GM19193 (cell line): ENCODE measurements around the gene UBE2G2.

Experiments
- POLR2A ChIP-seq: IDR thresholded peaks from 4 replicates; pipeline ENCODE4 v1.6.1; 2011; ENCODE audit not compliant: insufficient read depth, insufficient read length; ENCODE audit errors: extremely low read depth

Gene UBE2G2

DNA sequence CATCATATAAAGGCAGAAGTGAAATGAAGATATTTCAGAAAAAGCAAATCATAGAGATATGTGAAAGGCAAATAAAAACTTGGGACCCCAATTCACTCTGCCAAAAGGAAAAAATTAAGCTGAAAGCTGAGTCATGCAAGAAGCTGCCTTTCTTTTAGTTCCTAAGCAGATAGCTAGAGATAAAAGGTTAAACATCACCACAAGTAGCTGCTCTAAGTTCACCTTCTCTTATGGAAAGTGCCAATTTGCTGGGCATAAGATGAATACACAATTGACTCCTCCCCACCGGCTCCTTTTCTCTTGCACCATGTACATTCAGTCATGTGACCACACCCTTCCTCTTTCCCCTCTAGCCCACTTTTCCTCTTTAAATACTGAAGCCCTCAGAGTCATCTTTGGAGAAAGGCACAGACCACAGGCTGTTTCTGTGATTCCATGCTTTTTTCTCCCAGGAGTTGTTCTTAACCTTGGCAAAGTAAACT lies 21.6 kb upstream of the UBE2G2 start:
- no peak for TF ChIP-seq POLR2A

DNA sequence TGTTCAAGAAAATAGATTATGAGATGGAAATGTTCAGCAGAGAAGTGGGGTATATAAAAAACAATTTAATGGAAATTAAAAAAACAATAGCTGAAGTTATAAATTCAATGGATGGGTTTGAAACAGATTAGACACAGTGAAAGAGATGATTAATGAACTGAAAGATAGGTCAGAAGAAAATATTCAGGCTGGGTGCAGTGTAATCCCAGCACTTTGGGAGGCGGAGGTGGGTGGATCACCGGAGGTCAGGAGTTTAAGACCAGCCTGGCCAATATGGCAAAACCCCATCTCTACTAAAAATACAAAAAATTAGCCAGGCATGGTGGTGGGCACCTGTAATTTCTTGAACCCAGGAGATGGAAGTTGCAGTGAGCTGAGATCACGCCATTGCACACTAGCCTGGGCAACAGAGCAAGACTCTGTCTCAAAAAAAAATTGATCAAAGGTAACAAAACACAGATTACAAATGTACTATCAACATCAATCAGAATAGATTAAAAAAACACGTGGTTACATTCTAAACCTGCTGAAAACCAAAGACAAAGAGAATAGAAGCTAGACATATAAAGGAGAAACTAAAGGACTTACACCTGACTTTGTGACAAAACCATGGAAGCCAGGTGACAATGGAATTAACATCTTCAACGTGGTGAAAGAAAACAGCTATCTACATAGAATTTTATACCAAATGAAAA lies 21.0 kb upstream of the UBE2G2 start:
- TF ChIP-seq POLR2A = no peak

DNA sequence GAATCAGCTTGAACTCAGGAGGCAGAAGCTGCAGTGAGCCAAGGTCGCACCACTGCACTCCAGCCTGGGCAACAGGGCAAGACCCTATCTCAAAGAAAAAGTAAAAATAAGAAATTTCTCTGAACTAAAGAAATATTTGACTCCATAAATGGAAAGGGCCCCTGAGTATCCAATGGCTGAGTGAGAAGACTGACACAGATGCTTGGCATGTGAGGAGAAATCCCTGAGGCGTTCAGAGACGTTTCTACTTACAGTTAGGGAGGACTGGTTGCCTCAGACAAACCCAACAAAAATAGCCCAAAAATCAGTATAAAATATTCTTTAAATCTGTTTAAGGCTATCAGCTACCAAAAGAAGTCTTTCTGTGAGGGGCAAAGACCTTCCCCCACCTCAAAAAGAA lies 19.2 kb upstream of the UBE2G2 start:
- no peak for TF ChIP-seq POLR2A

DNA sequence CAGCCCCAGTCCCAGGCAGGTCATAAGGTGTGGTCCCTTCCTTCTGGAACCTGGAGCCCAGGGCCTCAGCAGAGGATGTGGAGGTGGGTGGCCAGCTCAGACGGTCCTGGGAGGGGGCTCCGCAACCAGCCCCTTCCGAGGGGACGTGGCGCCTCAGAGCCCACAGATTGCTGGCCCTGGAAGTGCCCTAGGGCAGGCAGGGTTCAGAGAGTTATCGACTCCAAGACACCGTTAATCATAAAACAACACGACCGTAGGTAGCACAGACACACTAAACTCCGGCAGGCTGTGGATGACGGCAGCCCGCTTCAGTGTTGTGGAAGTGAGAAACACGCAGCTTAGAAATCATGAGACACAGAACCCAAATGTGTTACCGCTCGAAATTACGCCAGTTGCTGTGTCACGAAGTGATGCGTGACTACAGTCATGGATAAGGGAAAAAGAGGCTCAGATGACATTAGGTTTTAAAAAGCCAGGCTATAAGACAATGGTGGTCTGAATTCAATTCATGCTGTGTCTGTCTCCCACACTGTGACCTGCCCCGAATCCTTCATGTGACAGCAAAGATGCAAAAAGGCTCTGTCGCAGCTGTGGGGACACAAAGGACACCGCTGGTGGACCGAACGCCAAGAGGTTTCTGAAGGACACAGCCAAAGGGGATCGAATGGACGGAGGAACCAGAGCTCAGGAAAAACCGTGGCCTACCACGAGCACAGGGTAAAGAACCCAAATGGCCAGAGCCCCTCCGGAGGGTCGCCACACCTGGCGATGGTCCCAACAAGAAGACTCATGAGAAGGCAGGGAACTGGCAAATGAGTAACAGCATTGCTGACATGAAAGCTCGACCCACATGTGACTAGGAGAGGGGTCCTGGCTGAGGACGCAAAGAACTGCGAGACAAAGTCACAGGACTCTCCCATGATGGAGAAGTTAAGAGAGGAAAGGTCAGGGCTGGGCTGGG lies 17.9 kb upstream of the UBE2G2 start:
- TF ChIP-seq POLR2A = no peak

DNA sequence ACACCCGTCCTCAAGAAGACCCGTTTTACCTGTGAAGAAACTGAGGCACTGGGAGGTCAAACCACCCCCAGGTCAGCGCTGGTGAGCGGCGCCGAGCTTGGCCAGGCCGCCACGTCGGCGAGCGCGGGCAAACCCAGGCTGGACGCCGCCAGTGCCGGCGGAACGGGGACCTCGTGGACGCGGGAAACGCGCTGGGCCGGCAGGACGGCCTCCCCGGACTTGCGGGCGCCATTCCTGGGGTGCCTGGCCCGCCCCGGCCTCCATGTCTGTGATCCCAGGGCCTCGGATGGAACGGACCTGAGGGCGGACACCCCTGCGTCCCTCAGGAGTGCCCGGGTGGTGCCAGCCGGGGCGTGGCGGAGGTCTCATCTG lies 17.0 kb upstream of the UBE2G2 start:
- no peak for TF ChIP-seq POLR2A

DNA sequence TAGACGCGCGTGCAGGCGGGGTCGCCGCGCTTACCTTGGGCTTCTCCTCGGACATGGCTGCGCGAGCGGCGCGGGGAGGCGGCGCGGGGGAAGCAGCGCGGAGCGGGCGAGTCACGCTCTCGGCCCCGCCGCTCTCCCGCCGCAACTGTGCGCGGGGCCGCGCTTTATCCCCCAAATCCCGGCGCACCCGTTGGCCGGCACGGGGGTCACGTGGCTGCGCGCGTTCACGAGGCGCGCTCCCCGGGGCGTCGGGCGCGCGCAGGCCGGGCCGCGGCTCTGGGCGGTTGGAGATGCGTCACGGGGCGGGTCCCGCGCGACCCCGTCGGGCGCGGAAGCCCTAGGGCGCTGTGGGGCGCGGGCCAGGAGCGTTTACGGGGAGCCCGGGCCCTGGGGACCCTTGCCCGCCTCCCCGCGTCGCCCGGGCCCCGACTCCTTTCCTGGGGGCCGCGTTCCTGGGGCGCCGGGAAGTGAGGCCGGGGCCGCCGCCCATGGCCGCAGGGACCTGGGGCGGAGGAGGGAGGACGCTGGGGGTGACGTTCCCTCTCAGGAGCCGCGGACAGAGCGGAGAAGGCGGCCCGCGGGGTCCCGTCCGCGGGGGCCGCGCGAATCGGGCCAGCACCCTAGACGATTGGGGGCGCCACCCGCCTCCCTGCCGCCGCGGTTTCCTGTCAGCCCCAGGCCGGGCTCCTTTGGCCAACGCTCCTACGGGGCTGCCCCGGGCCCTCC lies 16.5 kb upstream of the UBE2G2 start, which contains the start of gene SUMO3:
SUMO3 (minus strand) TSS at position 149 of the 726 bp plus-strand sequence; CDS start at position 55, 94 bp downstream.
- TF ChIP-seq POLR2A = peak; percentile 73

DNA sequence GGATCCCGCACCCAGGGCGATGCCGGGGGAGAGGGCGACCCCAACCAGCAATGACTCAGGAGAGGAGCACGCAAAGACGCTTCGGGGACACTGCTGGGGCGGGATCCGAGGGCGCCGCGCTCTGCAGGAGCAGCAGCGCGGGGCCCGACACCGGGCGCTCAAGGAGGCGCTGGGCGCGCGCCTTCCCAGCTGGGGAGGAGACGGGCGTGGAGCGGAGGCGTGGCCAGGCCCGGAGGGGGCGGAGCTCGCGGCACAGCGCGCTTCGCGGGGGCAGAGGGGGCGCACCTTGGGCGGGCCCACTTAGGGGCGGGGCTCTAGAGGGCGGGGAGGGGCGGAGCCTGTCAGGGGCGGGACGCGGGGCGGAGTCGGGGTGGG lies 15.9 kb upstream of the UBE2G2 start:
- no peak for TF ChIP-seq POLR2A

DNA sequence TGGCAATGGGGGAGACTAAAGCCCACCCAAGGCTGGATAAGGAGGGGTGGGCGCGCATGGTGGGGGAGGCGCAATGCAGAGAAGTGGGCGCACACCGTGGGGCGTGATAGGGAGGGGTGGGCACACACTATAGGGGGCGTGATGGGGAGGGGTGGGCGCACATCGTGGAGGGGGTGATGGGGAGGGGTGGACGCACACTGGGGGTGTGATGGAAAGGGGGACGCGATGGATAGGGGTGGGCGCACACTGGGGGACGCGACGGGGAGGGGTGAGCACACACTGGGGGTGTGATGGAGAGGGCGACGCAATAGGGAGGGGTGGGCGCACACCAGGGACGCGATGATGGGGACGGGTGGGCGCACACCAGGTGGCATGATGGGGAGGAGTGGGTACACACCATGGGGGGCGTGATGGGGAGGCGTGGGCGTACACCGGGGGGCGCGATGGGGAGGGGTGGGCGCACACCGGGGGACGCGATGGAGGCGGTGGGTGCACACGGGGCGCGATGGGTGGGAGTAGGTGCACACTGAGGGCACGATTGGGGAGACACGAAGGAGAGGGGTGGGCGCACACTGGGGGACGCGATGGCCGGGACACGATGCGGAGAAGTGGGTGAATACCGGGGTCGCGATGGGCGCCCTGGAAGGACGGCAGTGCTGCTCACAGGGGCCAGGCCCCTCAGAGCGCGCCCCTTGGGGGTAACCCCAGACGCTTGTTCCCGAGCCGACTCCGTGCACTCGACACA lies 15.3 kb upstream of the UBE2G2 start:
- TF ChIP-seq POLR2A = no peak

DNA sequence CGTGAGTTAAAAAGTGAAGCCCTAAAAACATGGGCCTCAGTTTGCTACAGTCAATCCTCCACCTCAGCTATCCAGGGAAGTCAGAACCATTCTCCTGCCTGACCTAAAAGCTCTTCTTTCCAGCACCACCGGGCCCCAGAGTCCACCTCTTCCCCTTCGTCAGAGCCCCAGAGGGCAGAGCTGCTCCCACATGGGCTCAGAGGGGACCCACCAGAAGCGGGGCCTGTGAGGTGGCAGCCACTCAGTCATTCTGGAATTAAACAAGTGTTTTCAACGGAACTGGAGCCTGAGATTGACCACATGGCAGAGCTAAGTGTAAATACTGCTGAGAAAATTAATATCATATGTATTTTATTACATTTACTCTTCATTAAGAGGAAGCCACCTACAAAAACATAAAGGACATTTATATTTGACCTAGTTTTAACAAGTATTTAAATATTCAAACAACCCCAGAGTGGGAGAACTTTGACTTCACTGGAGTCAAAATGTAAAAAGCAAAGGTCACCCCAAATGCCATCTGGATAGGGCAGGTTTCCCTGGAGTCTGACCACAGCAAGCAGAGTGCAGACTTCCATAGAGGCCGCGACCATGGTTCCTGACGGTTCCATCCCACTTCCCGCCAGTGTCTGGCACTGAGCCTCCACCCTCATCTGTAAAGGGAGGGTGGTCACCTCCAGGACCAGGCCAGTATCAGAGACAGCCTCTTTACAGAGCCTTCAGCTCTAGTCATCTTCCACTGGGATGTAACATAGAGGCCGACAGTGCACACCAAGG lies 14.4 kb upstream of the UBE2G2 start:
- no peak for TF ChIP-seq POLR2A

DNA sequence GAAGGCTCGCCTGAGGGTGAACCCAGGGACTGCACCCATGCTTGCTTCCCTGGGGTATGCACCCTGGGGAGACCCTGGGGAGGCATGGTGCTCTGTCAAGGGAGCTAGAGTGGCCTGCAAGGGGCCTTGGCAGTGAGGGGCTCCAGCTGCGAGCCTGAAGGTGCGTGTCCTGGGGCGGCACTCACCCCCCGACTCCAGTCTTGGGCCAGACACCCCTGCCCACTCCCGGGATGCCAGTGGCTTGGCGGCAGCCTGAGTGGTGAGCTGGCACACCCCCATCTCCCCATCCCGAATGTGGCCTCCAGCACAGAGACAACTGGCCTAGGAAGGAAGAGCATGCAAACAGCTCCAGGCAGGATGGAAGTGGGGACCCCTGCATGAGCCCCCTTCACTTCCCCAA lies 13.6 kb upstream of the UBE2G2 start:
- no peak for TF ChIP-seq POLR2A

DNA sequence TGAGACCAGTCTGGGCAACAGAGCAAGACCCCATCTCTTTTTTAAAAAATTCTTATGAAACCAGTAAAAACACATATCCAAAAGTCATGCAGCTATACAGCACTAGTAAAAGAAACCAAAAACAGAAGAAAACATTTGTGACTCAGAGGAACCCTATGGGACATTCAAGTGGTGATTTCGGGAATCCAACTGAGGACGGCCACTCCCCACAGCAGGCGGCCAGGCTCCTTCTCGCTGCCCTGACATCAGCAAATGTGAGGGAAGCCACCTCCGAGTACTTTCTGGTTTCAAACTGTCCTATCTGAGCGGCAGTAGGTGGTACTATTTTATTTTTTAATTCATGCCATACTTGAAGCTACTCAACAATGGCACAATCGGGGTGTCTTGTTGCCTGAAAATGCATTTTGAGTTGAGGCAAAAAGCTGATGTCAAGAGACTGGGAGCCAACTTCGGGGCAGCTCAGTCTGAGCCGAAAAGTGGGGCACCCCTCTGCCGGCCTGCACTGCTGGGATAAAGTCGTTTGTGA lies 12.9 kb upstream of the UBE2G2 start:
- no peak for TF ChIP-seq POLR2A

DNA sequence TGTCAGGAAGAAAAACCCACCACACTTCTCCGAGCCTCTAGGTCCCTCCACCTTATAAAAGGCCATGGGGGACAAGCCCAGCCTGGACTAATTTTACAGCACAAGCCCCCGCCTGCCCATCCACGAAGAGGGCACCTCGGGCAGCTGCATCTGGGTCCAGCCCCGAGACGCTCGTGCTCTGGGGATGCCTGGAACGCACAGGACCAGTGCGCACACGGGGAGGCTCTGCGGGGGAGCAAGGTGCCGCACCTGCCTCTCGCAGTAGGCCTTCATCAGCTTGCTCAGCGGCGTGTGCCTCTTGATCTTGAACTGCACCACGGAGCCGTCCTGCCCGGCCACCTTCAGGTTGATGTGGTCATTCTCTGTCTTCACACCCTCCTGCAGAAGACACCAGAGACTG lies 12.1 kb upstream of the UBE2G2 start:
- TF ChIP-seq POLR2A = no peak

DNA sequence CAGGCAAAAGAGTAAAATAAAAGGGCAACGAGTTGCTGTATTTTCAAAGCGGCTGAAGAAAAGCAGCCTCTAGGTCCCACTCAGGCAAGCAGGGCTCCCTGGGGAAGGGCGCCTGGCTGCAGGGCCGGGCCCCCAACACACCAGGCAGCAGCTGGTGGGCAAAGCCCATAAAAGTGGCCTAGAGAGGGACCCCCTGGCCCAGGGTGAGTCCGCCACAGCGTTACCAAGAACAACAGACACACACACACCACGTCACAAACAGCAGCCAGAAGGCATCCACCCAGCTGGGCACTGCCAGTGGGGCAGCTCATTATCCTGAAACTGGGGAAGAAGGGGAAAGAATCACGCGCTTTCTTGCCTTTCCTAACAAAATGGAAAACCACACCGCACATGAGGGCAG lies 11.5 kb upstream of the UBE2G2 start:
- TF ChIP-seq POLR2A = no peak
